ENCODE measurements around the gene ARHGAP32.
"Not testable (repeated sequence)": the region's sequence is repeated elsewhere in the genome, so short reads cannot be mapped to it uniquely, and the experiment has no call there.

ARHGAP32 gene

DNA sequence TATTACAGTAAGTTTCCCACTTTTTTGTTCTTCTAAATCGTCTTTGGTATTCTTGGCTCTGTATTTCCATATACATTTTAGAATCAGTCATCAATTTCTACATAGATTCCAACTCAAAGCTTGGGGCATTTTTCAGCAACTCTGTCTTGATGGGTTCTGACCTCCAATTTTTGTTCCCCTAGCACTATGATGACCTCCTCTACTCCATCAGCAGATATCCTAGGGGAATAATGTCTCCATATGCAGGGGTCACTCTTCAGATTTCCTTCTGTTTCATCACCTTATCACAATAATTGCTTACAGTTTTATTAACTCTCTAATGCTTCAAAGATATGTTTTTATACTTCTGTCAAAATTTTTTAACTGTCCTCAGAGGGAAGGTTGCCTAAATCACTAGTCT lies 158.1 kb downstream of the ARHGAP32 start:
- DNase-seq (ENCODE audit: low read depth in 2 of 2), result no peak

DNA sequence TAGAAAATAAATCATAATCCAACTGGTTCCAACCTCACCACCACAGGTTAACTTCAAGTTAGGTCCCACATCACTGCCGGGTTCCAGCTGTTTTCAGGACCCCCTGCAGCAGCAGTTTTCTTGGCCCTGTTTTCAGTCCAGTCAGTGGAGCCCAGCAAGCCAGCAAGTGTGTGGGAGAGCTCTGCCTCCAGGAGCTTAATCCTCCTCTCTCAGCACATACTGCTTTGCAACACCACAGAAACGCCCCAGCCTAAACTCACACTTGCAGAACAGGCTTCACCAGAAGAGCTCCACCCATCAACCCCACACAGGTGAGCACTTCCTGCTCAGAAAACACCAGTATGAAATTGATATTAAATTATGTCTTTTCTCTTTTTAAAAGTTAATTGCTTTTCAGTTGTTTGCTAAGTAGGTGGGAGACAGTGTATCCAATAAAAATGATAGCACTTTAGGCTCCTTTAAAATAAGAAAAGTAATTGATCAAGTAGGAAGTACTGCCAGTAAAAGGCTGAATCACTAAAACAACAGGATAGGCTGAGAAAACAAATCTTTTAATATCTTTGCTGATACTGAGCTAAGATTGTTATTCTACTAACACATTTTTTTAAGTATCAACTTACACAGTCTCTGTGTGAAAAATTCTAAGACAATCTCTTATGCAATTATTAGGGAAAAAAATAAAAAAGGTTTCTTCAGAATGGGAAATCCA lies 168.0 kb downstream of the ARHGAP32 start:
- no peak for DNase-seq (ENCODE audit: low read depth in 2 of 2)

DNA sequence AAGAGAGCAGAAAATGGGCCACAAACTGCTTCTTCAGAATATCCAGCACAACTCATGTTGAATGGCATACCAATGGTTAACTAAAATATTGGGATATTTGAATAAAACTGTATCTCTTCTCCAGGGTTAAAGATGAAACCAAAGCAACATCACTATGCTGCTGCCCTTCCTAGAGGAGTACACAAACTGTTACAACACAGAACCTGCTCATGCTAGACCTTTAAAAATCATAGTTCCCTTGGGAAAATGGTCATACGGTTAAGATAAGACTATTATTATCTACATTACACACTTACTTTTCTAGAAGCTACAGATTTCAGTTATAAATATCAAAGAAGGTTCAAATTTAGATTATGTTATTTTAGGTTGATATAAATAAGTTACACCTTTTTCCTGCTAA lies 170.8 kb downstream of the ARHGAP32 start:
- no peak for DNase-seq (ENCODE audit: low read depth in 2 of 2)

DNA sequence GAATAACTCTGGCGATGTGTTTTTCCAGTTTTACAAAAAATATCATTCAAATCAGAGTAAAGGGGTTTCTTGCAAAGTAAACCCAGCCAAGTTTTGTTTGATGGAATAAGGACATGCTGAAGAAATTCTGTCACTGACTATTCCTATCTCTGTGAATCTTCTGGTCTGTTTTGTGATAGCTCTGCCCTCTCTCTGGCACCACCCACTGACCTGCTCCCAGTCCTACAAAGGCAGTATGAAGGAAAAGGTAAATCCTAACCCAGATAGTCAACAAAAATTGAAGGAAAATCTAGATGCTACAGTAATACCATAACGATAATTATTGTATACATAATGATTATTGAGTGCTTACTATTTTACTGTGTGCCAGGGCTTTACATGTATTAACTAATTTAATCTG lies 173.1 kb downstream of the ARHGAP32 start:
- no peak for DNase-seq (ENCODE audit: low read depth in 2 of 2)

DNA sequence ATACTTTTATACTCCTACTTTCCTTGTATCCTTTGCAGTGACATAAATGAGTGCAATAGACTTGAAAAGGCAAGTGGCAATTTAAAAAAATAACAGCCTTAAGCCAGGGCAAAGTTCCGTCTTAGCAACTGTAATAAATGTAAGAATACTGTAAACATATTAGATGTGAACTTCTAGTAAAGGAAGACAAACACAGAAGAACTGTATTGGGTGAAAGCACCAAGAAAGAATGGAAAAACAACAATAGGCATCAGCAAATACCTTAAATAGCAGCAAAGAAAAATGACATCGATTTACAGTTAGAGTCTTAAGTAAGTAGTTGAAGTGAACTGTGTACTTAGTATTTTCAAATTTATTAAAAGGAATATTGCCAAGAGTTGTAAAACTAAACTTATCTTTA lies 174.0 kb downstream of the ARHGAP32 start:
- DNase-seq (ENCODE audit: low read depth in 2 of 2), result no peak

DNA sequence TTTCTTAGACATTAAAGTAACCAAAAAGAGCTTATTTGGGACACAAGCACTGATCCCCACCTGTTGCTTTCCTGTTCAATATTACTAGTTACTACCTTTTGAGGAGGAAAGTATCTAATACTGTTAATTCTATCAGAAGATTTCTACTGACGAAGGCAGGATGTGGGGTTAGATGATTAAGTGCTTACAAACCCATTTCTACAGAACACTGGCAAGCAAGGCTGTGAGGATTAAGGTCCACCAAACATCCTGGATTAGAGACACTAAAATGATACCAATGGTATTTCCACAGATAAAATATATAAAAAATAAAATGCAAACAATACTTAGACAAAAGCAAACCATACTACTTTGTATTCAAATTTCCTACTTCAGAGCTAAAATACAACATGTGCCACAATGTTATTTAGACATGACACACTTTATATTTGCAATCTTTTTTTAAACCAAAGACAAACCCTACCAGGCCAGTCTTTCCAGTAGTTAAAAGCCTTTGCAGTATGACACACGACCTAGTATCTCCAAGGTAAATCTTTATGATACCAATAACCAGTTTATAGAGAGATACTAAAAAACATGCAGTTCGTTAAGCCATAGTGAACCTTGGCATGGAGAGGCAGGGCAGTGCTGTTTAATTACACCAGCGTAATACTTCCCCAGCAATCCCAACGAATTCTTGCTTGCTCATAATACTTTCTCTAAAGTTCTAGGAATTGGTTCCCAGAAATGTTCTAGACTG lies 178.2 kb downstream of the ARHGAP32 start:
- no peak for DNase-seq (ENCODE audit: low read depth in 2 of 2)

DNA sequence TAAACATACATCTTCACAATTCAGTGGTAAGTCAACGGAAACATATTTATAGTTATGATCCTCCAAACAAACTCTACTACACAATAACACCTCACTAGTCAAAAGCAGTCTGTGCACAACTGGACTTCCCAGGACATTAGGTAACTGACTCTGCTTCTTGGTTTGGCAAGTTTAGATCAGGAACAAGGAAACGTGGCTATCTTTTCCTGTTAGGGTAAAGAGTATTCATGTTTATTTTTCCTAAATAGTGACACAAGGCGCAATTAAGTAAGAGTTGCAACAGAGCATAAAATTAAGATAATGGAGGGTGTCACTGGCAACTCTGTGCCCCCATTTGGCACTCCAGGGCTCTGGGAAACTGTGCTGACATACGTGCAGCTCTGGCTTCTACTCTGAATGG lies 179.2 kb downstream of the ARHGAP32 start:
- DNase-seq (ENCODE audit: low read depth in 2 of 2), result no peak

DNA sequence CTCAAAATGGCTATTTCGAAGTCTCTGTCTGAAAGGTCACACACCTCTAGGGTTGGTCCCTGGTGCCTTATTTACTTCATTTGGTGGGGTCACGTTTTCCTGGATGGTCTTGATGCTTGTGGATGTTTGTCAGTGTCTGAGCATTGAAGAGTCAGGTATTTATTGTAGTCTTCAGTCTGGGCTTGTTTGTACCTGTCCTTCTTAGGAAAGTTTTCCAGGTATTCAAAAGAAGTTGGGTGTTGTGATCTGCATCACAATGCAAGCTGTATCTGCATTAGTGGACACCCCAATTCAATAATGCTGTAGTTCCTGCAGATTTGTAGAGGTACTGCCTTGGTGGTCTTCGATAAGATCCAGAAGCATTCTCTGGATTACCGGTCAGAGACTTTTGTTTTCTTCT lies 186.0 kb downstream of the ARHGAP32 start:
- DNase-seq (ENCODE audit: low read depth in 2 of 2), result no peak

DNA sequence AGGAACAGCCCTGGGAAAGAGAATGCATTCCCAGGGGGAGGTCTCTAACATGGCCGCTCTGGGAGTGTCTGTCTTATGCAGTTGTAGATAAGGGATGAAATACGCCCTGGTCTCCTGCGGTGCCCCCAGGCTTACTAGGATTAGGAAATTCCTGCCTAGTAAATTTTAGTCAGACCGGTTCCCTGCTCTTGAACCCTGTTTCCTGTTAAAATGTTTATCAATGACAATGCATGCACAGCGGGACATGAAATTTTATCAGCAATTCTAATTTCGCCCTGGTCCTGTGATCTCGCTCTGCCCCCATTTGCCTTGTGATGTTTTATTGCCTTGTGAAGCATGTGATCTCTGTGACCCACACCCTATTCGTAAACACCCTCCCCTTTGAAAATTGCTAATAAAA lies 193.0 kb downstream of the ARHGAP32 start:
- DNase-seq (ENCODE audit: low read depth in 2 of 2), result not testable (repeated sequence)

DNA sequence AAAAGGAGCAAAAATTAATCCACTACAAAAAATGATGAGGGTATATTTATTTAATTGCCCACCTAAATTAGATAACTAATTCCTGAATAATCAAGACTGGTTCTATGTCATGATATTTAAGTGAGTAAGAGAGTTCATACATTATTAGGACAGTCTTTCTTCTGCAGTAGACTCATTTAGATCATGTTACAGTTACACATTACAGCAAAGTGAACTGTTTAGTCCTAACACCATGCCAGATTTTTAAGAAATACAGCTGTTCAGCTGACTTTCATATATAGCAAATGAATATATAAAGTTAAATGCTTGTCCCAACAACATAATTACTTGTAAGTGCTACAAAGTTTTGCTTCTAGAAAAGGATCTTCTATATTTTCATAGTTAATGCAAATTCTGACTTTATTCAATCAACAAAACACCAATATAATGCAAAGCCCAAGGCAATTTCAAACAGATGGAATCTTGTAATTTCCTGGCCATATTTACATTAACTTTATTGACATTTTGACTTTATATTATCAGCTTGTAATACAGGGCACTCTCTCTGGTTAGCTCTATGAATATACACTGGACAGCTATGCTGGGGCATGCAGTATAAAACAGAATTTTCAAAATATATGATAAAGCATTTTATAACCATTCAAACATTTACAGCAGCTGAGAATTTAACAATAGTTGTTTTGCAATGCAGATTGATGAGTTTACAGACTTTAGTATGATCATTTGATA lies 203.7 kb downstream of the ARHGAP32 start:
- no peak for DNase-seq (ENCODE audit: low read depth in 2 of 2)

DNA sequence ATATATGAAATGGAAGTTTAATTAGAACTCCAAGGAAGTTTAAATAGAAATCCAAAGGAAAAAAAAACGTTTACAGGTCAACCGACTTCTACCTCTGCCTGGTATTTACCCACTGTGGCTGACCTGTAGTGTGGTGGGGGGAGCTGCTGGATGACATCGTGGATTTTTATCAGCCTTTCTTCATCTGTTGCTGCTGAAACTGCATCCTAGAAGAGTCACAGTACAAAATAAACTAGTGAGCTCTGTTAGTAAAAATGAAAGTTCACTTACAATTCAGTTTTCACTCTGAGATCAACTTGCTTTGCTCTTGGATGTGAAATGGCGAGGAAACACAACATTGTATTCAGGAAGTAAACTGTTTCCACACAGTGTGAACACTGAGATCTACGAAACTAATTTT lies 206.2 kb downstream of the ARHGAP32 start:
- no peak for DNase-seq (ENCODE audit: low read depth in 2 of 2)

DNA sequence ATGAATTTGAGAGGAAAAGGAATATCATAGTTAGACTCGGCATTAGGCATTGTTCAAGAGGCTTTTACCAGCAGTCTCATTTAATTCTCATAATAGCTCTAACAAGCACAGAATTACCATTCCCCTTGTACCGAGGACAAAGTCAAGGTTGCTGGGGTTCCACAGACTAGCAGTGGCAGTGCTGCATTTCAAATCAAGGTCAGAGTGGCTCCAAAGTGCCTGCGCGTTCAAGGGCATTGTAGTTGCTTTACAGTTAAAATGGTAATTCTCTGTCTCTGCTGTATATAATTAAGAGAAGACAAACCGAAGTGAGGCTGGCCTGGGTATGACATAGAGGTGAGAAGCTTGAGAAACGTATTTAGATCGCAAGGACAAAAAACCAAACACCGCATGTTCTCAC lies 209.1 kb downstream of the ARHGAP32 start:
- no peak for DNase-seq (ENCODE audit: low read depth in 2 of 2)

DNA sequence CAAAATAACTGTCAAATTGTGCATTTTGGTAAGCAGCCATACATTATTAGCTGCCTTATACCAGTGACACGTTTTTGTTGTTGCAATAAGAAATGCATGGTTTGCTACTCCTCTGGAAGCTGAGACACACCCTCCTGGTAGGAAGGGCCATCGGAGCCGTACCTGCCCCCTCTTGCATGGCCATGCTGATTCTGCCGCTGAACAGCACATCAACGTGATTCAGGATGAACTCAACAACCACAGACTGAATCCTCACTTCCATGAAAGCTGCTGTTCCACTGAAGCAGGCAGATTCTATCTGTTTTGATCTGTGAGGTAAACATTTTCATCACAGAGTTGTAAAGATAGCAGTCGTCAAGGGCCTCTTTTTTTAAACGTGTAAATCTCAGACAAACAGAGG lies 210.9 kb downstream of the ARHGAP32 start:
- DNase-seq (ENCODE audit: low read depth in 2 of 2), result no peak

DNA sequence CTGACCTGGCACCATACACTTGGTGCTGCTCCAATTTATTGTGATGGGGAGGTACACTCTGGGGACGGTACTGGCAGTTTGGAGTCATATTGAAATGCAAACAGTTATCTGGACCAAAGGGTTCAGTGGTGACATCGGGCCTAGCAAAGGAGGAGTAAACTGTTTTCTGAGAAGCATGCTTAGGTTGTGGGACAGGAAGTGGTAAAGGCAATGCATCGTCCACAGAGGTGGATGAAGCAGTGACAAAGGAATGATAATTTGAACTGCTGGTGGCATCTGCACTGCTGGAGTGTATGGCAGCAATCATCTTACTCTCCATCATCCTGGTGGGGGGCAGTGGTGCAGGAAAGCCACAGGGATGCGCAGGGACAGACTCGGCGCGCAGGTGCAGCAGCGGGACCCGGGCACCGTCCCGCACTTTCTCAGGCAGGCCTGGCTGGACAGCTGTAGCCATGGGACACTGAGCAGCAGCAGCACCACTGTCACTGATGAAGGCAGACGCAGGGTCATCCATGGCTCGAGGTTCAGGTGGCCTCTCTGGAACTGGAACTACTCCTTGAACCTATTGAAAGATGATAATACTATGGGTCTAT lies 221.4 kb downstream of the ARHGAP32 start:
- no peak for DNase-seq (ENCODE audit: low read depth in 2 of 2)

DNA sequence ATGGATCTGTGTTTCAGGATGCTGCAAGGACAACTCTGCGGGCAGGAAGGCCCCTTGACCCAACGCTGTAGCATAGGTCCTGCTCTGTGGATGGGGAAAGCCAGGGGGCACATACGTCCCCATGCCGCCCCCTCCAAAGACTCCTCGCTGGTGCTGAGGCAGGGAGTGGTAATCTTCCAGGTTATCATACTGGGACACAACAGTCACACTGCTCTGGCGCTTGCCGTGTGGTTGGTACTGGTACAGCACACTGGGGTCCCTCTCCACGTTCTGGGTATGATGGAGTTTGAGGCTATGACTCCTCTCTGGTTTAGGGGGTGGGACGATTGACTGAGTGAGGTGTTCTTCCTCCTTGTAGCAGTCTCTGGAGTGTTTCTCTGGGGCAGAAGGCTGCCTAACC lies 223.2 kb downstream of the ARHGAP32 start:
- no peak for DNase-seq (ENCODE audit: low read depth in 2 of 2)

DNA sequence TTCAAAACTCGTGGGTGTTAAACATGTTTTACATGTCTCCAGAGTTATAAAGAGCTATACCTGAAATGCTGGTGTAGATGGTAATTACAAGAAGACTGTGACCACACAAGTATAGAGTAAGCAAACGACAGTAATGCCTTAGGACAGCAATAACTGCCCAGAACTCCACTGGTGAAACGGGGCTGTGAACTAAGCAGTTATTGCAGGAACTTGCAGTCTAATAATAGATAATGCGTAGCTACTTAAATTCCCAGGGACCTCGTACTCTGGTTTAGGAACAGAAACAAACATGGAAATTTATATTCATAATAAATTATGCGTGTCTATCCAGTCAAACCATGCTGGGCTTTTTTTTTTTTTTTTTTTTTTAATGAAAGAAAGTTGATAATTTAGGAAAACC lies 224.5 kb downstream of the ARHGAP32 start:
- no peak for DNase-seq (ENCODE audit: low read depth in 2 of 2)

DNA sequence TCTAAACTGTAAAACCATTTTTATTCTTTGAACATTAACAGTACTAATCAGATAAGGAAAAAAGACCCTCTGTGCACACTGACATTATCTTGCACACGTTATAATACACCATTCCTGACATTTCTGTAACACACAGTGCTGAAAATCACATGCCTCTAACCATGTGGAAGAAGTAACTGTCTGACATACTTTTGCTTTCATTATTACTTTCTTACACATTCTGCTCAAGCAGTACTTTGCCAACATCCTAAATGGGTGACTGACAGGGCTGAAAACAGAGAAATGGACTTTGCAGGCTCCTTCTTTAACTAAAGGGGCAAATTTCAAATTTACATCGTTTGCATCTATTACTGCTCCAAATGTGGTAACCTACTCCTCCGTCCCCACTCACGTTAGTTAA lies 226.6 kb downstream of the ARHGAP32 start:
- no peak for DNase-seq (ENCODE audit: low read depth in 2 of 2)

DNA sequence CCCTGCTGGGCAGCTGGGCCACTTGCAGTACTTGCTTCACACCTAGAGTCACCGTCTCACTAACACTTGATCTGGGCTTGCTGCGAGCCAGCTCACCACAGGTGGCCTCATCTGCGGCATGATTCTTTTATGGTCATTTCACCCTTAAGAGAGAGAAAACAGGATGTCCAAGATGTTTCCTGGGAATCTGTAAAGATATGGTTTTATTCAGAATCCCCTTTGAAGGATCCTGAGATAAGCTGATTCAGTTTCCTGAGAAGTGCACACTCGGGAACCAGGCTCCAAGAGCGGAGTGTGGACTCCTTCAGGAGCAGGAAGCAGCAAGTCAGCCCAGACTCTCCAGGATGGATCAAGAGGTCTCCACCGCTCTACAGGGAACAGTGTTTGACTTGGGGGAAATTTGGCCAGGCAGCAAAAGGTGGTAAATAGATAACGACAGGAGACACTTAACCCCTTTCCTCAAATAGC lies 227.6 kb downstream of the ARHGAP32 start:
- DNase-seq (ENCODE audit: low read depth in 2 of 2), result no peak

DNA sequence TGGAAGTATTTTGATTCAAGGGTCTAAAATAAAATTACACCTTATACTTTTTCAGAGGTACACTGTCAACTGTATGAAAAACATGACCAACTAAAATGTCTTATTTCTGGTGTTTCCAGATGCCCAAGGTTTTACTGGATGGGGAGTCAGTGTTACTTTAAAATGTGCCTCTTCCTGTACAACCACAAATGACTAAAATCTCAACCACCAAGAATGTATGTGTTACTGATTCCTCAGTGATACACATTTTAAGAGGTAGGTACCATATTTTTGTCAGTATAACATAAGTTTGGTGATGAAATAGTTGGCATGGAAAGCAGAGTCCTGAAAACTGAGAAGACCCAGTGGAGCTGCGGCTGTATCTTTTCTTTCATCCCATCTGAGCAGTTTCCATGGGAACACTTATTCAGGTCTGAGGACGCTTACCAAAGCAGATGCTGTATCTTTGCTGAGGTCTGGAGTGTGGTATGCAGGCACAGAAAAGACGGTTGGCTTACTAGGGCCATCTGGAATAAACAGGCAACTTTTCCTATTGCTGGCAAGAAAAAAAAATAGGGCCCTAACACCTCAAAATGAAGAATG lies 228.3 kb downstream of the ARHGAP32 start:
- DNase-seq (ENCODE audit: low read depth in 2 of 2), result no peak

DNA sequence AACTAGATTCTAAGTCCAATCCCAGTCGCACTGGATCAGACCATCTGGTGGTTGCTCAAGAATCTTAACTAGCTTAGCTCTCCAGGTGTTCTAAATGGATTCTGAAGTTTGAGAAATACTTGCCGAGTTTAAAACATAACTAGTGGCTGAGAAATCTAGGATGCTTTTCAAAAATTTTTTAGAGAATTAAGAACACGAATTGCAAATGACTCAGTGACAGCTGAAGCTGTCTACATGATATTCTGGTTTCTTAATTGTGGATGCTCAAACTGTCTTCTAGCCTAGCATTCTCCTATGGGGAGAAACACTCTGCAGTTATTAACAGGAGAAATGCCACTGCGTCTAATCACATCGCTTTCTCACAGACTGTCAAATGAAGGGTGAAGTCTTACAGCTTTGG lies 229.2 kb downstream of the ARHGAP32 start:
- DNase-seq (ENCODE audit: low read depth in 2 of 2), result no peak

DNA sequence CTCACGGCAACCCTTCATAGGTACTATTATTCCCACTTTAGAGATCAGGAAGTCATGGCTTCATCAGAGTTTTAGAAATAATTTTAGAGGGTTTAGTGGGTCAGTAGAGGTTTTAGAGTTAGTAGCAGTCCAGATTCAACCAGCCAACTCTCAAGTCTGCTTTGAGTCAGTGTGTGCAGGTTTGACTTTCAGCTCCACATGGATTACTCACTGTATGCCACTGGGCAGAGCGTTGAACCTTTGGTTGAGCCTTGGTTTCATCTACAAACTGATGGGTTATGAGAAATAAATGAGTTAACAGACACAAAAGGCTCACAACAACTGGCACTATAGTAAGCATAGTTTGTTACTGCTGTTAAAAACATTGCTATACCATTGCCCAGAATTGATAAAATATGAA lies 230.5 kb downstream of the ARHGAP32 start:
- no peak for DNase-seq (ENCODE audit: low read depth in 2 of 2)

DNA sequence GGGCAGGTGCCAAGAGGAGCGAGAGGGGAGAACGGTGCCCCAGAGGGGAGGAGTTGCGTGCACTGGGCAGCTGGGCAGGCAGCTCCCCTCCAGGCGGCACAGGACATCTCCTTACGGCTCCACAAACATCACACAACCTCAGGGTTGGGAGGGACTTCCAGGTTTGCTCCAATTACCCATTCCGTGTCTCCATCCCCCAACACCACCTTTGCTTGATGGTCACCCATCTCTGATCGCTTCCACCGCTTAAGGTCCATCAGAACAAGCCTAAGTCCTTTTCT lies 235.0 kb downstream of the ARHGAP32 start:
- DNase-seq (ENCODE audit: low read depth in 2 of 2), result no peak
